NB4 (cell line): ENCODE data around the gene LSM3.
"Not testable (repeated sequence)": the region's sequence is repeated elsewhere in the genome, so short reads cannot be mapped to it uniquely, and the experiment has no call there.

Experiments used
- DNase-seq: peaks from one replicate; pipeline ENCODE4 v3.0.0; 2010; ENCODE audit warnings: low read depth
- H3K4me3 ChIP-seq: one replicate; pipeline ENCODE4 v1.5.1; 2011; ENCODE audit warnings: mild to moderate bottlenecking, low read depth, low read length, moderate library complexity
- MYC ChIP-seq: IDR thresholded peaks from 2 replicates; pipeline ENCODE4 v1.6.1; 2011; ENCODE audit warnings: low read depth, low read length
- POLR2A ChIP-seq: IDR thresholded peaks from 2 replicates; pipeline ENCODE4 v1.6.1; 2011; ENCODE audit warnings: mild to moderate bottlenecking; ENCODE audit not compliant: insufficient read length; ENCODE audit errors: extremely low read depth
- TF ChIP-seq, protein P1 (sequence below): IDR thresholded peaks from 2 replicates; pipeline ENCODE4 v1.6.1; 2011; ENCODE audit warnings: low read depth, low read length
- TF ChIP-seq, protein P2 (sequence below): IDR thresholded peaks from one replicate; pipeline ENCODE4 v1.5.1; 2012; ENCODE audit warnings: low read depth, low read length

Gene LSM3

DNA sequence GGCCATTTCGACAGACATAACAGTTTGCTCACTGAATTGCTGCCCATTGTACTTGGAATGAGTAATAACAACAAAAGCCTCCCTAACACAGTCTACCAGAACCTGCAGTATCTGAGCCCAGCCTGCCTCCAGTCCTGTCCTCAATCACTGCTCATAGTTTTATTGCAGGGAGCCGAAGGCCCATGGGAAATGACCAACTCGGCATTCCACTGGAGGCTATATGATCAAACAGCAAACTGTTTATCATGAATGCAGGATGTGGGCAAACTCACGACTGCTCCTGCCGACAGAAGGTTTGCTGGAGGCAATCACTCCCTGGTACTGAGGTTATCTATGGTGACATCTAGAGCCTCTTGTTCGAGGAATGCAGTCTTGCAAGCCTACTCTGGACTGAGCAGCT lies 46.3 kb downstream of the LSM3 start:
- DNase-seq = no peak
- TF ChIP-seq, protein P1, sequence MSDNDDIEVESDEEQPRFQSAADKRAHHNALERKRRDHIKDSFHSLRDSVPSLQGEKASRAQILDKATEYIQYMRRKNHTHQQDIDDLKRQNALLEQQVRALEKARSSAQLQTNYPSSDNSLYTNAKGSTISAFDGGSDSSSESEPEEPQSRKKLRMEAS = no peak
- H3K4me3 ChIP-seq = no peak overlapping the region

DNA sequence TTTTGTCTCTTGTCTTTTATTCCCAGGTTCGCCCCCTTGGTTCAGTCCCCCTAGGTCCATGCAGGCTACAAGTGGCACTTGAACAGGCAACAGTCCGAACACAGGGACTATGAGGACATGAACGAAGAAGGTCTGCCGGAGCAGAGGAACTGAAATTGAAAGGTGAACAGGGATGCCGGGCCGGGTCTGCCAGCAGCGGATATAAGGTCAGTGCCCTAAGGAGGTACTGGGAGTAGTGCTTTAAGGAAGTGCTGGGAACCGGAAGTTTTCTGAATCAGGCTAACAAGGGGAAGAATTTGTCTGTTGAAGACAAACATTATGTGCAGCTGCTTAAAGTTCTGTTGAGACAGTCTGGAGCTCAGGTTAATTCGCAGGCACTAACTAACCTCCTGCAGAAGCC lies 46.8 kb downstream of the LSM3 start:
- H3K4me3 ChIP-seq = no peak overlapping the region
- TF ChIP-seq MYC (no peak), POLR2A (no peak)
- TF ChIP-seq, protein P2, sequence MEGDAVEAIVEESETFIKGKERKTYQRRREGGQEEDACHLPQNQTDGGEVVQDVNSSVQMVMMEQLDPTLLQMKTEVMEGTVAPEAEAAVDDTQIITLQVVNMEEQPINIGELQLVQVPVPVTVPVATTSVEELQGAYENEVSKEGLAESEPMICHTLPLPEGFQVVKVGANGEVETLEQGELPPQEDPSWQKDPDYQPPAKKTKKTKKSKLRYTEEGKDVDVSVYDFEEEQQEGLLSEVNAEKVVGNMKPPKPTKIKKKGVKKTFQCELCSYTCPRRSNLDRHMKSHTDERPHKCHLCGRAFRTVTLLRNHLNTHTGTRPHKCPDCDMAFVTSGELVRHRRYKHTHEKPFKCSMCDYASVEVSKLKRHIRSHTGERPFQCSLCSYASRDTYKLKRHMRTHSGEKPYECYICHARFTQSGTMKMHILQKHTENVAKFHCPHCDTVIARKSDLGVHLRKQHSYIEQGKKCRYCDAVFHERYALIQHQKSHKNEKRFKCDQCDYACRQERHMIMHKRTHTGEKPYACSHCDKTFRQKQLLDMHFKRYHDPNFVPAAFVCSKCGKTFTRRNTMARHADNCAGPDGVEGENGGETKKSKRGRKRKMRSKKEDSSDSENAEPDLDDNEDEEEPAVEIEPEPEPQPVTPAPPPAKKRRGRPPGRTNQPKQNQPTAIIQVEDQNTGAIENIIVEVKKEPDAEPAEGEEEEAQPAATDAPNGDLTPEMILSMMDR = no peak
- TF ChIP-seq, protein P1 = no peak
- no peak for DNase-seq

DNA sequence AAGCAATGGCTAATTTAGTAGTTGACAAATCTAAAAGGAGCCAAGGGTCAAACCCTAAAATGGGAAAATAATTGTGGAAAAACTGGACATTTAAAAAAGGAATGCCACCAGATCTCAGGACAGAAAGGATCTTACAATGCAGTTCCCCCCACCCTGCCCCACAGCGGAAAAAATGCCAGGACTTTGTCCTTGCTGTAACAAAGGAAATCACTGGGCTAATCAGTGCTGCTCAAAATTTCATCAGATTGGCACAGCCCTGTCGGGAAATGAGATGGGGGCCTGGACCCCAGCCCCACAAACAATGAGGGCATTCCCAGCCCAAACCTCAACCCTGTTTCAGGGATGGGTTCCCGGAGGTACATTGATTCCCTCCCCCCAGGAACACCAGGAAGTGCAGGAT lies 47.7 kb downstream of the LSM3 start:
- not testable (repeated sequence) for H3K4me3 ChIP-seq, DNase-seq

DNA sequence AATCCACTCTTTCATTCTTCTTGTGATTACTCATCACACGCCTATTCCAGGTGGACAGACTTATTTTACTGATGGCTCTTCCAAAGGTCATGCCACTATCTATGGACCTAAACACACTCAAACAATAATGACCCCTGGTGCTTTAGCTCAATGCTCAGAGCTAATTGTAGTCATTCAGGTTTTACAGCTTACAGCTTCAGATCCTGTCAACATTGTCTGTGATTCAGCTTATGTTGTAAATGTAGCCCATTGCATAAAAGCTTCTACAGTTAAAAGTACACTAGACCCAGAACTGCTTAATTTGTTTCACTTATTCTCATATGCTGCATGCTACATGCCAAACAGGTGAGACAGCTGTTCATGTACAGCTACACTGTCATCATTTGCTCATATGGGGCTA lies 49.2 kb downstream of the LSM3 start:
- TF ChIP-seq, protein P1 = no peak
- TF ChIP-seq MYC (no peak), POLR2A (no peak)
- TF ChIP-seq, protein P2 = no peak
- DNase-seq = no peak

DNA sequence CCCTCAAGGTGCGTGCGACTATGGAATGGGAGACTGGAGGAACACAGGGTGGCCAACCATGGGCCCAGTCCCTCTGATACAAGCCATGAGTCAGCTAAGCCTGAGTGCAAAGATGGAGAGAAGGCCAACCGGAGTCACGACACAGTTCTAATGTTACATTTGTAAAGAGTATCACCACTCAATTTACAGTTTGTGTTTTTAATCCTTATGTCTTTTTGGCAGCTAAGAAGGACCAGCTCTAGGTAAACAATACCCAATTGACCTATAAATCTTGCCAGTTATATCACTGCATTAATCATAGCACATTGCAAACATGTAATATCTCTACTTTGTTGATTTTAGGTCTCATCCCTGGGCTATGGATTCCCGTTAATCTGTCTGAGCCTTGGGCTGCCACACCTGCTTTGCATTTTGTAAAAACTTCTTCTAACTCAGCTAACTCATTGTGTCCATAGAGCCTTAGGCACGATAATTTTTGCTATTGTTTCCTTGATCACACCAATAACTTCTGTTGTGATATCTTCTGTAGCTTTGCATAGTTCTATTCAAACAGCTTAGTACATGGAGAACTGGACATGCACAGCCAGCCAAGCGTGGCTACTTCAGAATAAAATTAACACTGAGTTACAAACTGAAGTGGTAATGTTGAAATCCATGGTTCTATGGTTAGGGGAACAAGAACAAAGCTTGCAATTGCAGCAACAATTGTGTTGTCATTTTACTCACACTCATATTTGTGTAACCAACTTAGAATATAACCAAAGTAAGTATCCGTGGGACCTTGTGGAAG lies 50.3 kb downstream of the LSM3 start:
- TF ChIP-seq, protein P1 = no peak
- TF ChIP-seq POLR2A (no peak), MYC (no peak)
- TF ChIP-seq, protein P2 = no peak
- DNase-seq = no peak
- H3K4me3 ChIP-seq = no peak overlapping the region

More for the DNA sequence above, 49.2 kb downstream of the LSM3 start:
- H3K4me3 ChIP-seq = no peak overlapping the region

DNA sequence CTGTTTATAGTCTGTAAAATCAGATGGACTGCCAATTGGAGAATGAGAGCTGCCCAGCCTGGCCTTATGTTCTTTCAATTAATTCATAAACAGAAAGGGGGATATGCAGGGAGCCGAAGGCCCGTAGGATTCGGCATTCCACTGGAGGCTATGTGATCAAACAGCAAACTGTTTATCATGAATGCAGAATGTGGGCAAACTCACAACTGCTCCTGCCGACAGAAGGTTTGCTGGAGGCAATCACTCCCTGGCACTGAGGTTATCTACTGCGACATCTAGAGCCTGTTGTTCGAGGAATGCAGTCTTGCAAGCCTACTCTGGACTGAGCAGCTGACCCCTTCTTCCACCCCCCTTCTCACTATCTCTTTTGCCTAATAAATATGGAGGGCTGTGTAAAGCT lies 51.1 kb downstream of the LSM3 start:
- not testable (repeated sequence) for H3K4me3 ChIP-seq, DNase-seq

DNA sequence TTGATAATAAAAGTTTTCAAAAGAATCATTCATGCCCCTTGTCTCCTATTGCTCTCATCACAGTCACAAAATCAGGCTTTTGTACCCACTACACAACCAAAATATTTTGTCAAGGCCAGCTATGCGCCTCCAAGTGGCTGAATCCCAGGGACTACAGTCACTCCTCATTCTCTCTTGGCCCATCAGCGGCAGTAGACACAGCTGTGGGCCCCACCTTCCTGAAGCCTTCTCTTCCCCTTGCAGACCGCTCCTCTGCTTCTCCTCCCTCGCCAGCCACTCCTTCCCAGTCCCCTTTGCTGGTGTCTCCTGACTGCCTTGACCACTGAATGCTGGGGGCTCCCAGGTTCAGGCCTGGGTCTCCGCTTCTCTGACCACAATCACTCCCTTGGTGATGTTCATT lies 52.1 kb downstream of the LSM3 start:
- no peak for DNase-seq
- TF ChIP-seq, protein P2 = no peak
- TF ChIP-seq MYC (no peak), POLR2A (no peak)
- TF ChIP-seq, protein P1 = no peak
- no peak overlapping the region for H3K4me3 ChIP-seq
